Right cardiac atrium (tissue), 5 donors: ENCODE measurements around the gene NCK2. TPM values are rescaled to one million over a fixed set of nuclear protein-coding genes. Genes with fewer than 3 reads are reported as not detected.

ENCODE experiments used
- ATAC-seq, 2 donors: fragments of 200-7000 bp; cut with Tn5 transposase; one replicate each; pipeline versions ENCODE4 v1.8.0 to v1.9.1; 2020; ENCODE audit warnings: moderate library complexity in 2 of 2, mild to moderate bottlenecking in 1 of 2
- DNase-seq, 3 donors: peaks; one replicate each; pipeline ENCODE4 v3.0.0-alpha.2; 2020
- H3K27ac ChIP-seq: one replicate; pipeline ENCODE4 v1.5.1; 2013; ENCODE audit warnings: mild to moderate bottlenecking, low read length, control low read depth, moderate library complexity
- H3K27me3 ChIP-seq: one replicate; pipeline ENCODE4 v1.6.1; 2013; ENCODE audit not compliant: control insufficient read depth, insufficient read depth
- H3K4me1 ChIP-seq: one replicate; pipeline ENCODE4 v1.6.1; 2013; ENCODE audit warnings: low read length; ENCODE audit not compliant: control insufficient read depth, insufficient read depth
- H3K4me3 ChIP-seq: one replicate; pipeline ENCODE4 v1.5.1; 2013; ENCODE audit warnings: low read length, control low read depth
- H3K9me3 ChIP-seq: one replicate; pipeline ENCODE4 v1.6.1; 2013; ENCODE audit warnings: low read length; ENCODE audit not compliant: control insufficient read depth
- WGBS: extraction: QIAGEN DNeasy Blood & Tissue Kit; methylation state at CpG from one replicate; pipeline ENCODE4 v1.1.7; 2013; 5-methylcytosine and 5-hydroxymethylcytosine counted together
- intact Hi-C, 4 donors: fragments of 100-400 bp; cut with DNase I; formaldehyde crosslinking; loops; one replicate each; pipeline versions ENCODE4 v1.11.0 to v1.14.0; 2022 to 2023
- polyA plus RNA-seq: library from polyadenylated mRNA; stranded (reverse); fragments of 200-250 nt; gene quantifications from one replicate; pipeline ENCODE4 v1.2.3, GENCODE V29; 2013
- total RNA-seq, 4 donors: library from RNA; stranded (reverse); fragmentation: NEBNext Ultra II Directional; extraction: Animal tissue kit (Norgen Biotek cat#: 25700); gene quantifications; one replicate each; pipeline ENCODE4 v1.2.1, GENCODE V29; 2021
- donor health status: healthy with polysubstance abuse.
- donor health status: DM: no; HTN: yes; CAD: no.
- donor health status: DM: no; HTN: no; CAD: no.
- donor health status: DM: no; HTN: yes; CAD: no; lungs with severe emphysema.
- donor health status: DM: yes; HTN: yes; CAD: no.

NCK2 gene
- total and polyA plus RNA-seq, 5 donors = 29.9 to 39.5 (median 31.1) TPM

DNA sequence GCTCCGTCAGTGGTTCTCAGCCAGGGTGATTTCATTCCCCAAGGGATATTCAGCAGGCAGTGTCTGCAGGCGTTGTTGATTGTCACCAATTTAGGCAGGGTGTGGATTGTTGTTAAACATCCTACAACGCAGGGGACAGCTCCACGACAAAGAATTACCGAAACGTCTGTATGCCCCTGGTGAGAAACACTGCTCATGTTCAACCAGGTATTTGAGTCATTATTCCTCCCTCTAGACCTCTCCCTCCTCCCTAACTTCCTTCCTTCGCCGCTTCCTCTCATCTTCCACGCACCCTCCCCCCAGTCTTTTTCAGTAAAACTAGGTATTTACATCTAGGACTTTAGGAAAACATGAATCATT is 50.8 kb downstream of the NCK2 start:
- H3K9me3 ChIP-seq = no peaks in the 10 kb centered on the region
- DNase-seq (no peak), ATAC-seq (no peak)
- H3K4me3 ChIP-seq = peak overlapping the region; percentile 22
- 26% methylated on average over 9 of the region's 9 CpGs for WGBS
- no peak overlapping the region for H3K27ac ChIP-seq
- intact Hi-C loops = loop anchor here in 1 of 4 donors (10.0 kb wide), 1 partner anchor 51 kb away; the partner anchor contains the start of gene NCK2
- H3K4me1 ChIP-seq = peaks cover 20% of the 10 kb centered on the region
- no peaks in the 10 kb centered on the region for H3K27me3 ChIP-seq

DNA sequence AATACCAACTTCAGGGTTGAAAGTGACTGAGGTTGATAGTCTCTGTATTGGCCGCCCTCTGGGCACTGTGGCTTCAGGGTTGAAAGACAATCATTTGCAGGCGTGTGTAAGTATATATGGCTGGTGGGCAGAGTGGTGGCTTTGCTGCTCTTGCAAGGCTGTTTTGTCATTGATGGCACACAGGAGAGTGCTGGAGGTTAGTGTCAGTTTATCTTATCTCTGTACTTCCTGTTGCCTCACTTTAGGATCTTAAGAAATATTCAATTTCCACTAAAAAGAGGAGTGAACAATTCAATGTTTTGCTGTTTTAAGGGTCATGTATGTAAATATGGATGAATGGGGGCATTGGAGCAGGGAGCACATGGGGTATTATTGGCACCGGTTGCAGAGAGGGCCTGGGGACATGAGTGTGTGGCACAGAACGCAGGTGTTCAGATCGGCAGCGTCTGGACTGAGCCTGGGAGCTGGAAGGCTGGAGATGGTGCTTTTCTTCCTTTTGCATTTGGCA is 51.5 kb downstream of the NCK2 start:
- Histone ChIP-seq H3K27me3 (no peaks in the 10 kb centered on the region), H3K4me1 (peaks cover 16% of the 10 kb centered on the region), H3K27ac (no peak overlapping the region), H3K4me3 (no peak overlapping the region), H3K9me3 (no peaks in the 10 kb centered on the region)
- 50% methylated on average over 6 of the region's 6 CpGs for WGBS
- ATAC-seq = peak in 1 of 2 donors; percentile 6
- intact Hi-C loops = loop anchor here in 1 of 4 donors (10.0 kb wide), 1 partner anchor 51 kb away; the partner anchor contains the start of gene NCK2
- DNase-seq = no peak

GRCh38 chr2:105796791-105797190 is 52.1 kb downstream of the NCK2 start:
- no peaks in the 10 kb centered on the region for H3K9me3 ChIP-seq
- ATAC-seq (no peak), DNase-seq (no peak)
- no peak overlapping the region for H3K4me3 ChIP-seq
- H3K27ac ChIP-seq = no peak overlapping the region
- H3K4me1 ChIP-seq = peaks cover 19% of the 10 kb centered on the region
- intact Hi-C loops = loop anchor here in 1 of 4 donors (10.0 kb wide), 1 partner anchor 52 kb away; the partner anchor contains the start of gene NCK2
- H3K27me3 ChIP-seq = no peaks in the 10 kb centered on the region

- intact Hi-C loops = loop anchor here in 1 of 4 donors (10.0 kb wide), 1 partner anchor 53 kb away; the partner anchor contains the start of gene NCK2
- no peaks in the 10 kb centered on the region for H3K9me3 ChIP-seq
- 66% methylated on average over 7 of the region's 7 CpGs for WGBS
- no peak overlapping the region for H3K4me3 ChIP-seq
- H3K27ac ChIP-seq = peak overlapping the region; percentile 12
- ATAC-seq = peak; percentile 48 to 70
- no peak for DNase-seq
- H3K27me3 ChIP-seq = no peaks in the 10 kb centered on the region
- H3K4me1 ChIP-seq = peaks cover 23% of the 10 kb centered on the region
Observed at GRCh38 chr2:105797298-105797819, 52.6 kb downstream of the NCK2 start.

DNA sequence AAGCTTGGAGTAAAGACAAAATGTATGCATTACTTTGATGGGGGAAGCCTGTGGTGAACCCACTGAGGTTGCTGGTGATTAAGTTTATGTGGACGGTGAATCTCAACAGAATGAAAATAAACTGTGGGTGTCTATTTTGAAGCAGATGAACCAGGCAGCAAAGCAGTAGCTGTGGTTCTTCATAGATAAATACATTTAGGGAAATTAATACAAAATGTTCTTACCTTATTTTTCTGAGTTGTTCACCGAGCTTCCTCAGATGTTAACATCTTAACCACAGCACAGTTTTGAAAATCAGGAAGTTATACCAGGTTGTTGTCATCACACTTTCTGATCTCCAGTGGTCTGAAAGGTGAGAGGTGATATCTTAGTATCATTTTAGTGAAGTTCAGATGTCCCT is 53.9 kb downstream of the NCK2 start:
- 71% methylated on average over 2 of the region's 2 CpGs for WGBS
- intact Hi-C loops = loop anchor here in 1 of 4 donors (10.0 kb wide), 1 partner anchor 54 kb away; the partner anchor contains the start of gene NCK2
- Histone ChIP-seq H3K27ac (no peak overlapping the region), H3K4me1 (peaks cover 21% of the 10 kb centered on the region), H3K27me3 (no peaks in the 10 kb centered on the region), H3K4me3 (no peak overlapping the region), H3K9me3 (no peaks in the 10 kb centered on the region)
- DNase-seq (no peak), ATAC-seq (no peak)

DNA sequence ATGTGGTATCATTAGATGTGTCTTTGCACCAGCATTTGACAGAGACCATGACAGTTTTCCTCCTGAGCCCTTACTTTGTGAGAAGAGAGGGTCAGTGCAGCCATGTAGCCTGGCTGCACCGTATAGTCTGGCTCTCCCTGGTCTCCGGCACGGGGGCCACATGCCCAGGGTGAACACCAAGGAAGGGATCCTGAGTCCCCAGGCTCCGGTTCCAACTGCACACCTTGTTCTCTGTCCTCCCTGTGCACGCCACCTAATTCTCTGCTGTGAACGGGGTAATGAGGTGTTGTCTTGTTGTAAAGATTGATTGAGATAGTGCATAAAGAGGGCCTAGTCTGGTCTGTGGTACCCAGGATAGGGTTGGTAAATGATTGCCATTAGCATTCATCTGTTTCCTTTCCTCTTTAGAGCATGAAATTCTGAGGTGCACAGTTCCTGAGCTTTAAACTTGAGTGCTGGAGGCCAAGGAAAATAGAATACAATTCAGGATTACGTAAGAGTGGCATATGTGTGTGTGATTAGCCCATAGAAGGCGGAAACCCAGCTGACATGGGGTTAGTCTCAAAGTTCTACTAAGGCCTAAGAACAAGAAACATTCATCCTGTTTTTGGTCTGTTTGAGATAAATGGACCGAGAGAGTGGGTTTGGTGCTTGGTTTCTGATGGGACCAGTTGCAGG is 55.5 kb downstream of the NCK2 start:
- peak; percentile 73 to 89 for ATAC-seq
- Histone ChIP-seq H3K4me1 (peaks cover 21% of the 10 kb centered on the region), H3K9me3 (no peaks in the 10 kb centered on the region), H3K27ac (peak overlapping the region; percentile 8), H3K4me3 (no peak overlapping the region), H3K27me3 (no peaks in the 10 kb centered on the region)
- DNase-seq = no peak
- intact Hi-C loops = no loop called here
- WGBS = 88% methylated on average over 9 of the region's 9 CpGs

DNA sequence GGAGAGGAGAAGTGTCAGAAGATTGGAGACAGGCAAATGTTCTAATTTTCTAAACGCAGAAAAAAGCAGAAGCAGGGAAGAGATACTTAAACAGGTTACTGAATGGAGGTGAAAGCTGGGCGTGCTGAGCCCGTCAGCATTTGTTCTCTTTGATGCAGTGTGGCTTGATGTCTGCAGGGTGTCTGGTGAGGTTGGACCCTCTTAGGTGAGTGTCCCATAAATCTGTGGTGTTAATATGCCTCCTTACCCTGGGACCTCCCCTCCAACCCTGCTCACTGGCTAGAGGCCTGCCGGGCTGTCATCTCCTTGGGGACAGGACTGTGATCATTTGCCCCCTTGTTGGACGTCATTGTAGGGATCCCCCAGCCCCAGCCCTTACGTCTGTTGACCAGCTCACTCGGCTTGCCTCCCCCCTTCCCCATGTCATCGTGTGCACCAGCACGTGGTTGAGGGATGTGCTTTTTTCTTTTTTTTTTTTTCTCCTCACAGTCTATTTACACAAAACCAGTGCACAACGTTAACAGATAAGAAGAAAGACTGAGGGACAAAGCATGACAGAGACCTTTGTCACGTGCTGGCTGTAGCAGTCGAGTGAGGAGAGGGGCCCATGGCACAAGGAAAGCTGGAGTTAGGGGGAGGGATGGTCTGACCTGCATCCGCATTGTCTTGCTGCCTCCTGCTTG is 56.4 kb downstream of the NCK2 start:
- no peak overlapping the region for H3K27ac ChIP-seq
- peaks cover 18% of the 10 kb centered on the region for H3K4me1 ChIP-seq
- WGBS = 78% methylated on average over 13 of the region's 13 CpGs
- H3K4me3 ChIP-seq = no peak overlapping the region
- DNase-seq (no peak), ATAC-seq (peak in 1 of 2 donors; percentile 12)
- intact Hi-C loops = no loop called here
- no peaks in the 10 kb centered on the region for H3K27me3 ChIP-seq
- no peaks in the 10 kb centered on the region for H3K9me3 ChIP-seq

GRCh38 chr2:105801961-105802360 is 57.2 kb downstream of the NCK2 start:
- Histone ChIP-seq H3K4me3 (no peak overlapping the region), H3K9me3 (no peaks in the 10 kb centered on the region), H3K27ac (no peak overlapping the region), H3K27me3 (no peaks in the 10 kb centered on the region), H3K4me1 (peaks cover 15% of the 10 kb centered on the region)
- ATAC-seq (no peak), DNase-seq (no peak)
- intact Hi-C loops = no loop called here
- WGBS = 63% methylated on average over 4 of the region's 4 CpGs

GRCh38 chr2:105802587-105802986 is 57.9 kb downstream of the NCK2 start:
- no peaks in the 10 kb centered on the region for H3K9me3 ChIP-seq
- intact Hi-C loops = no loop called here
- no peak overlapping the region for H3K4me3 ChIP-seq
- H3K4me1 ChIP-seq = peaks cover 11% of the 10 kb centered on the region
- 75% methylated on average over 7 of the region's 7 CpGs for WGBS
- H3K27ac ChIP-seq = no peak overlapping the region
- ATAC-seq = no peak
- no peak for DNase-seq
- H3K27me3 ChIP-seq = no peaks in the 10 kb centered on the region

DNA sequence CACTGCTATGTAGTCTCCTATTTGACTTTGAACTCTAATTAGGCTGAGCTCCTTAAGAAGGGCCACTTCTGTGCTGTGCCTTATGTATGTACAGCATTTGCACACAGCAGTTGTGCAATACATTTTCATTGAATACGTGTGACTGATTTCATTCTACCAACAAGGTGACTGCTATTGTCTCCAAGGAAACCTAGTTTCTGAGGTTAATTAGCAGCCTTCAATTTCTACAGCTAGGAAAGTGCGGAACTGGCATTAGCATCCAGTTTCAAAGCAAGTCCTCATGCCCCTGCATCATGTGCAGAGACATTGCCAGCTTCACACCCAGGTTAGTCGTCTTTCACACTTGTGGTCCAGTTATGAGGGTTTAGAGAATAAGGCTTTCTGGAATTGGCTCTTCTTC is 58.6 kb downstream of the NCK2 start:
- no peak overlapping the region for H3K4me3 ChIP-seq
- ATAC-seq (no peak), DNase-seq (no peak)
- H3K9me3 ChIP-seq = no peaks in the 10 kb centered on the region
- no peak overlapping the region for H3K27ac ChIP-seq
- H3K27me3 ChIP-seq = no peaks in the 10 kb centered on the region
- intact Hi-C loops = no loop called here
- 89% methylated on average over 3 of the region's 3 CpGs for WGBS
- H3K4me1 ChIP-seq = peaks cover 11% of the 10 kb centered on the region

DNA sequence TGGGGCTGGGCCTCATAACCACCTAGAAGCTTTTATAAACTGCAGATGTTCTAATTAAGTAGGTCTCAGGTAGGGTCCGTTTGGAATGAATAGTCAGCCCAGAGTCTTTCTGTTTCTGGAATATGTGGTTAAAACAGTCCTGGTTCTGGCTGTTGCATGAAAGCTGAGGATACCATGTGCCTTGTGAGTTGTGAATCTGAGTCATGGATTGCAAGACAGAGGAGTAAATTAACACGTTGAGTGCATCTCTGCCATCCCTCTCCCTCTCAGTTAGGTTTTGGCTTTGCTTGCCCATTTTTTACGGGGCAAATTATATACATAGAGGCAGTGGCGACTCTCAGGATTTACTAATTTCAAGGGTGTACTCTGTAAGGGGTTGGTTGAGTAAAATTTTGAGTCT is 59.1 kb downstream of the NCK2 start:
- DNase-seq (no peak), ATAC-seq (no peak)
- intact Hi-C loops = no loop called here
- Histone ChIP-seq H3K4me1 (peaks cover 11% of the 10 kb centered on the region), H3K27me3 (no peaks in the 10 kb centered on the region), H3K9me3 (no peaks in the 10 kb centered on the region), H3K4me3 (no peak overlapping the region), H3K27ac (no peak overlapping the region)
- 86% methylated on average over 4 of the region's 4 CpGs for WGBS
